CD4-positive, alpha-beta T cell treated with Interleukin-17A for 1 hour (primary cell): ENCODE measurements around the gene ATXN10.

ENCODE experiments used
- DNase-seq: peaks from one replicate; pipeline ENCODE4 v3.0.0-alpha.2; 2020

Gene ATXN10

GRCh38 chr22:45762545-45763235, 91.1 kb downstream of the ATXN10 start:
- no peak for DNase-seq

GRCh38 chr22:45763236-45763624, 91.6 kb downstream of the ATXN10 start:
- DNase-seq: no peak

GRCh38 chr22:45768490-45768889, 96.9 kb downstream of the ATXN10 start:
- DNase-seq: no peak

GRCh38 chr22:45769569-45770210, 98.1 kb downstream of the ATXN10 start:
- DNase-seq: no peak

- DNase-seq: no peak
Measured at GRCh38 chr22:45770506-45770905, 98.9 kb downstream of the ATXN10 start.

GRCh38 chr22:45771057-45771456, 99.4 kb downstream of the ATXN10 start:
- no peak for DNase-seq

- no peak for DNase-seq
Measured at GRCh38 chr22:45771711-45772110, 100.1 kb downstream of the ATXN10 start.

- DNase-seq: no peak
Measured at GRCh38 chr22:45772743-45773142, 101.1 kb downstream of the ATXN10 start.

GRCh38 chr22:45774001-45774670, 102.5 kb downstream of the ATXN10 start:
- DNase-seq: no peak

- no peak for DNase-seq
Measured at GRCh38 chr22:45775062-45775461, 103.4 kb downstream of the ATXN10 start.

- no peak for DNase-seq
Measured at GRCh38 chr22:45775569-45776312, 104.1 kb downstream of the ATXN10 start.

- no peak for DNase-seq
Measured at GRCh38 chr22:45776313-45776585, 104.6 kb downstream of the ATXN10 start.

- no peak for DNase-seq
Measured at GRCh38 chr22:45777046-45777851, 105.6 kb downstream of the ATXN10 start.

GRCh38 chr22:45777852-45778375, 106.3 kb downstream of the ATXN10 start:
- no peak for DNase-seq

- no peak for DNase-seq
Measured at GRCh38 chr22:45781459-45781858, 109.8 kb downstream of the ATXN10 start.

GRCh38 chr22:45781966-45782365, 110.3 kb downstream of the ATXN10 start:
- no peak for DNase-seq

- DNase-seq: no peak
Measured at GRCh38 chr22:45783021-45783420, 111.4 kb downstream of the ATXN10 start.

- no peak for DNase-seq
Measured at GRCh38 chr22:45783690-45784089, 112.1 kb downstream of the ATXN10 start.

- DNase-seq: no peak
Measured at GRCh38 chr22:45784357-45785277, 113.0 kb downstream of the ATXN10 start.

- no peak for DNase-seq
Measured at GRCh38 chr22:45785458-45785857, 113.8 kb downstream of the ATXN10 start.

- no peak for DNase-seq
Measured at GRCh38 chr22:45786726-45787125, 115.1 kb downstream of the ATXN10 start.
